SH-SY5Y (cell line): ENCODE data around the gene UBE2F.

Experiments used
- GATA2 ChIP-seq: IDR thresholded peaks from 2 replicates; pipeline ENCODE4 v1.6.1; 2011; ENCODE audit warnings: mild to moderate bottlenecking, low read depth, low read length
- GATA3 ChIP-seq: IDR thresholded peaks from 2 replicates; pipeline ENCODE4 v1.6.1; 2011; ENCODE audit warnings: low read depth, mild to moderate bottlenecking, low read length, moderate library complexity

Gene UBE2F

GRCh38 chr2:238083919-238084318, 117.1 kb downstream of the UBE2F start:
- TF ChIP-seq GATA3 (no peak), GATA2 (no peak)

- TF ChIP-seq GATA2 = no peak
- no peak for TF ChIP-seq GATA3
Measured at GRCh38 chr2:238084761-238085160, 117.9 kb downstream of the UBE2F start.

- TF ChIP-seq GATA3 (no peak), GATA2 (no peak)
Measured at GRCh38 chr2:238085899-238086298, 119.1 kb downstream of the UBE2F start.

- TF ChIP-seq GATA2 (no peak), GATA3 (no peak)
Measured at GRCh38 chr2:238087211-238087610, 120.4 kb downstream of the UBE2F start.

GRCh38 chr2:238090887-238091286, 124.1 kb downstream of the UBE2F start:
- no peak for TF ChIP-seq GATA3
- no peak for TF ChIP-seq GATA2

- no peak for TF ChIP-seq GATA2
- no peak for TF ChIP-seq GATA3
Measured at GRCh38 chr2:238091436-238092060, 124.7 kb downstream of the UBE2F start.
